Spleen (tissue), 7 donors: ENCODE results near the gene ETV1.
A peak's percentile ranks its signal among the peaks of the same experiment; 100 is the strongest.

ENCODE experiments used
- POLR2AphosphoS5 ChIP-seq, 3 donors: sonication (generic); formaldehyde crosslinking; IDR thresholded peaks; one replicate each; pipeline ENCODE4 v1.5.1; 2017; ENCODE audit warnings: antibody characterized with exemption in 3 of 3
- TF ChIP-seq, protein P1 (sequence below), 11 experiments: fragments of 200-600 bp in 7 of 11; fragments of 450-650 bp in 4 of 11; sonication (generic) in 4 of 11; IDR thresholded peaks in 8 of 11; conservative IDR thresholded peaks in 3 of 11; 1 replicate in 7 of 11; 2 replicates in 4 of 11; pipeline versions ENCODE4 v1.4.0 to v1.8.0; 2016 to 2021; ENCODE audit warnings: antibody characterized with exemption in 11 of 11, inconsistent platforms in 4 of 11, mild to moderate bottlenecking in 1 of 11
- donor health status: DM: no; HTN: no; CAD: no; lungs with moderate emphysema.
- donor health status: DM: no; HTN: no; CAD: no.
- donor health status: DM: no; HTN: no; CAD: no.

DNA sequence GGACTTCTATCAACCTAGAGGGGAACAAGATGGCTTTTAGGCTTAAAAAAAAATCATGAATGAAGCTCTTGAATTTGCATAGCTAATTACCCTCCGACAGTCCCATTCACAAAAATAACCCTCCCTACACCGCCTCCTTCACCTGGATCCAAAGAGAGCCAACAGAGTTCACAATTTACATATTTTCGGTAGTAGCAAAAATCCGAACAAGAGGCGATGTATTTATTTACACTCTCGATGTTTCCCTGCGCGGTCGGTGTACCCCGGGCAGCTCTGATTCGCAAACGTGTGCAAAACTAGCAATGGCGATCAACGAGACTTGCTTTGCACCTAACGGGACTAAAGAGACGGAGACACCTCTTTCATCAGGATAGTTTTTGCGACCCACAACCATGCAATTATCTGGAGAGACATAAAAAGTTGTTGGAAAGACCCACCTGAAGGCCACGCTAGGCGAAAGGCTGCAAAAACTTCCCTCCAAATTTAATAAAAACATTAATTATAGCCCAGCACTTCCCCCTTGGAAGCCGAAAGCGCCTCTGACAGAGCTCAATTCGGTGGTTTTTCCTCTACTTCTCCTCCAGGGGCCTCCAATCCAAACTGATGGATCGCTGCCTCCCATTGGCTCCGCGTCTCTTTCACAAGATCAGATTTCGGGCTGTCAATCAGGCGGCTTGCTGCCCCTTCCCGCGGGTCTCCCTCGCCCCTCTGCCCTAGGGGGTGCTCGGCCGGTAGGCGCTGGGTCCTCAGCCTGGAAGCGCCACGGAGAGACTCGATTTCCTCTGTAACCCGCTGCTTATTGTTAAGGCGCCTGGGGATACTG, at the start of gene ETV1:
- TF ChIP-seq, protein P1, sequence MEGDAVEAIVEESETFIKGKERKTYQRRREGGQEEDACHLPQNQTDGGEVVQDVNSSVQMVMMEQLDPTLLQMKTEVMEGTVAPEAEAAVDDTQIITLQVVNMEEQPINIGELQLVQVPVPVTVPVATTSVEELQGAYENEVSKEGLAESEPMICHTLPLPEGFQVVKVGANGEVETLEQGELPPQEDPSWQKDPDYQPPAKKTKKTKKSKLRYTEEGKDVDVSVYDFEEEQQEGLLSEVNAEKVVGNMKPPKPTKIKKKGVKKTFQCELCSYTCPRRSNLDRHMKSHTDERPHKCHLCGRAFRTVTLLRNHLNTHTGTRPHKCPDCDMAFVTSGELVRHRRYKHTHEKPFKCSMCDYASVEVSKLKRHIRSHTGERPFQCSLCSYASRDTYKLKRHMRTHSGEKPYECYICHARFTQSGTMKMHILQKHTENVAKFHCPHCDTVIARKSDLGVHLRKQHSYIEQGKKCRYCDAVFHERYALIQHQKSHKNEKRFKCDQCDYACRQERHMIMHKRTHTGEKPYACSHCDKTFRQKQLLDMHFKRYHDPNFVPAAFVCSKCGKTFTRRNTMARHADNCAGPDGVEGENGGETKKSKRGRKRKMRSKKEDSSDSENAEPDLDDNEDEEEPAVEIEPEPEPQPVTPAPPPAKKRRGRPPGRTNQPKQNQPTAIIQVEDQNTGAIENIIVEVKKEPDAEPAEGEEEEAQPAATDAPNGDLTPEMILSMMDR (IDR thresholded peaks at IDR 0.05 in 8 of 11, conservative IDR thresholded peaks at IDR 0.05 in 3 of 11) = peak in 1 of 11 experiments; percentile 17
- peak; percentile 12 to 61 (median 44) for TF ChIP-seq POLR2AphosphoS5 (IDR thresholded peaks at IDR 0.05)
